ENCODE measurements around the gene ITPK1.

Gene ITPK1

DNA sequence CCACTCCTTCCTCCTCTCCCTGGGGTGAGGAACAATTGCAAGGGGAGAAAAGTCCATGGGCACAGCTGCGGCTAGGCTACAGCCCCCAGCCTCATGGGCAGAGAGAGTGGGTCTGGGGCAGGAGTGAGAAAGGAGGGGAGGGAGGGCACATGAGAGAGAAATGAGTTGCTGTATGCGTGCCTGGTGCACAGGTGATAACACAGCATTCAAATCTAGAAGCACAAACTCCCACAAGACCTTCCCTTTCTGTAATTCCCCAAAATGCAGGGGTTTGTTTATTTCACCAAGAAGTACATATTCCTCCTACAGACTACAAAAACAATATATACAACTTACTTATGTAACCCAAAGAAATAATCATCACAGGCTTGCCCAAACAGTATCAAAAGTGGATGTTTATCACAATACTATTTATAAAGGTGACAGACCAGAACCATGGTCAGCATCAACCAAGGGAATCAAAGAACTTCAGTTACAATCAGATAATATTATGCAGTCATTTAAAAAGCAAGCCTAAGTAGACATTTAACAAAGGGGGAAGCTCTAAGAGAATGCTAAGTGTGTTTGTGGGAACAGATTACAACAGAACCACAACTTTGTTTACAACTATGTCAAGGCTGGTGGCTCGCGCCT, 54.2 kb downstream of the ITPK1 start:
- no peak for DNase-seq (ENCODE audit: low spot score)

- DNase-seq (ENCODE audit: low spot score) = no peak
Measured at GRCh38 chr14:93060841-93061240, 54.9 kb downstream of the ITPK1 start.

DNA sequence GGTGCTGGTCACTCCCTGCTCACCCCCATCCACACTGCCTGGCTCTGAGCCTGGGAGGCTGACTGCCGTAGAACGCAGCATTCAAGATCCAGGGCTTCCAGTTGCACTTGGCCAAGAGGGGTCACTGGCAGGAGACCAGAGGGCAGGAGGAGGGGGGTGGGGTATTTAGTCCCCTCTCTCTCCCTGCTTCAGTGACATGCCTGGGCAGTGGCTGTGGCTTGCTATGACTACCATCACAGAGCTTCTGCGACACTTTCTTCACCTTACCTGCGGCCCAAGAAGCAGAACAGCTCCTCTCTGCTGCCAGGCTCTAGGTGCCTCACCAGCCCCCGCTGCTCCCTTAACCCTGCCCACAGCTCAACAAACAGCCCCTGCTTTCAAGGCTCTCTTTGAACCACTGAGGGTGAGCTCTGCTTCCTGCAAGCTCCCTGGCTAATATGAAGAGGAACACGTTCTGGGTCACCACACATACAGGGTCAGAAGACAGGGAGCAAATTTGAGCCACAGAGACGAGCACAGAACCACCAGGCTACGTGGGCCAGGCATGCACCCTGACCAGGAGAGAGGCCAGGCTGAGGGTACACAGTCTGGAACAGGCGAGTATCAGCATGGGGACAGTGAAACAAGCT, 55.7 kb downstream of the ITPK1 start:
- DNase-seq (ENCODE audit: low spot score) = no peak

DNA sequence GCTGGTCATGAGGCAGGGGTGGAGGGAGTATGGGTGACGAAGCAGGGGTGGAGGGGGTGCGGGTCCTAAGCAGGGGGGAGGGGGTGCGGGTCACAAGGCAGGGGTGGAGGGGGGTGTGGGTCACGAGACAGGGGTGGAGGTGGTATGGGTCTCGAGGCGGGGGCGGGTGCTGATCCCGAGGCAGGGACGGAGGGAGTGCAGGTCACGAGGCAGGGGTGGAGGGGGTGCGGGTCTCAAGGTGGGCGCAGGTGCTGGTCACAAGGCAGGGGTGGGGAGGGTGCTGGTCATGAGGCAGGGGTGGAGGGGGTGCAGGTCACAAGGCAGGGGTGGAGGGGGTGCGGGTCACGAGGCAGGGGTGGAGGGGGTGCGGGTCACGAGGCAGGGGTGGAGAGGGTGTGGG, 56.5 kb downstream of the ITPK1 start:
- DNase-seq (ENCODE audit: low spot score) = no peak

- DNase-seq (ENCODE audit: low spot score) = no peak
Measured at GRCh38 chr14:93057586-93058280, 58.0 kb downstream of the ITPK1 start.

- no peak for DNase-seq (ENCODE audit: low spot score)
Measured at GRCh38 chr14:93056840-93057585, 58.7 kb downstream of the ITPK1 start.

- no peak for DNase-seq (ENCODE audit: low spot score)
Measured at GRCh38 chr14:93056166-93056839, 59.4 kb downstream of the ITPK1 start.

DNA sequence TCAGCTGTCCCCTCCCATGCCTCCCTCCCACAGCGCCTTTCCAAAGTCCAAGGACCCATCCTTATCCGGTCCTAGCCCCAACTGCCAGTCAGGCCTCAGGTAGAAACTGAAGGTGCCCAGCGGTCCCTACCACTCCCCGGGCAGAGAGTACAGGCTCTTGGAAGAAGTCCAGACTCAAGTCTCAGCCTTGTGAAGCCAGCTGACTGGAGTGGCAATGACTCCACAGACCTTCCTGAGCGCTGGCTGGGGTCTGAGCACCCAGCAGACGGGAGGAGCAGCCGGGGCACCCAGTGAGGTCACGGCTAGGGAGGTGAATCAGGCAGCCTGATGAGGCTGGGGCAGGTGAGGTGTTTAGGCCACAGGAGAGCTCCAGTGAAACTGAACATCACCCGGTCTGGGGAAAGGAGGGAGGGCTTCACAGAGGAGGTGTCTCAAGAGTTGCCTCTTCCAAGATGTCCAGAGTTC, 60.0 kb downstream of the ITPK1 start:
- DNase-seq (ENCODE audit: low spot score) = no peak

DNA sequence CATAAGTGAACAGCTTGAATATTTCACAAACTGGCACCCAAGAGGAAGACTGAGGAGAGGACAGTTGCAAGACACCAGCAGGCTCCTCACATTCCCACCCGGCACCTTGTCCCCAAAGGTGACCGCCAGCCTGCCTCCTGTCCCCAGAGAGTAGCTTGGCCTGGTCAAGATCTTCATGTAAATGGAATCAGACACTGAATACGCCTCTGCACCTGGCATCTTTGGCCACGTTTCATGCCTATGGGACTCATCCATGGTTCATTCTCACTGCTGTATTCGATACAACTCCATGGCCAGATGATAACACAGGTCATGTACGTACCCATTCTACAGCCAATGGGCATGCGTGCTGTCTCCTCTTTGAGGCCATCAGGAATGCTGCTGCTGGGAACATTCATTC, 60.8 kb downstream of the ITPK1 start:
- DNase-seq (ENCODE audit: low spot score) = no peak

DNA sequence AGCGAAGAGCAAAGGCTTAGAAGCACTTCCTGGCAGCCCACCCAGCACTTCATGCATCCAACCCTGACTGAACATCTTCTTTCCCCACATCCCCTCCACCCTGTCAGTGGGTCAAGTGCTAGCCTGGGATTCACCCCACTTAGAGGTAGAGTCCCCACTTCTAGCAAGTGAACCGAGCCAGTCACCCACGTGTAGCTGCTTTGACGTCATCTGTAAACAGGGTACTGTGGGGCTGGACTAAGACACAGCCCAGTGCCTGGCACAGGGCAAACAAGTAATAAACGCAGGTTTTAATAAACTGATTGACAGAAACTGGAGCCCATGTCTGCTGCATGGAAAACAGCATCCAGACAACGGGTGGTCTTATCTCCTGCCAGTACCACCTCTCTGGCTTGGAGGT, 61.7 kb downstream of the ITPK1 start:
- DNase-seq (ENCODE audit: low spot score) = no peak

- no peak for DNase-seq (ENCODE audit: low spot score)
Measured at GRCh38 chr14:93051600-93052546, 63.9 kb downstream of the ITPK1 start.

DNA sequence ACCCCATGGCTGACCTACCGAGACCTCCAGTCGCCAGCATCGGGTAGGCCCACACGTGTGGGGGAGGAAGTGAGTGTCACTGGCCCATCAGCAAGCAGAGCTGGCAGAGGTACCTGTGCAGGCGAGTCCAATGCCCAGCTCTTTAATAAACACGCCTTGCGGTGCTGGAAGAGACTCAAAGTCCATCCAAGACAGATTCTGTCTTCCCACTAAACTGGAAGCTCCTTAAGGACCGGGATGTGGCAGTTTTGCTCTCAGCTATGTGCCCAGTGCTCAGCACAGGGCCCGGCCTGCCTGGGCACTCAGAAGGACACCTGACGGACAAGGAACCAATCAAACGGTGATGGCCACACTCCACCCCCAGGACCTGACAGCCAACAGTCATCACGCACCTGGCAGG, 65.0 kb downstream of the ITPK1 start:
- DNase-seq (ENCODE audit: low spot score) = no peak

DNA sequence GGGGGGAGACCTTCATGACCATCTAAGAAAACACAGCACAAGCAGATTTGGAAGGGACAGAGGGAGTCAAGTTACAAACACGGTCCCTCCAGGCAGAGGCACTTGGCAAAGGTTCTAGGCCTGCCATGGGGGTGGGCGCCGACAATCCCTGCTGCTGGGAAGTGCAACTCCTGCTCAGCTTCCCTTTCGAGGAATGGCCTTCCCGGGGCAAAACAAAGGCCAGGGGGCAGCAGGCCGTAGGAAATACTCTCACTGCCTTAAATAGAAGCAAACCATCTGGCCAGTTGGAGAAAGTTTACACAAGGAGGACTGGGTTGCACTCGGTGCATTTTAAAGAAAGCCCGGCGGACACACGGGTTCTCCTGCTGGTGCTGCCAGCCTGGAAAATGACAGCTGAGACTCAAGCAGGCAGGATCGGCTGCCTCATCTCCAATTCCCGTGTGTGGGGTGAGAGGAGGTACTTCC, 65.8 kb downstream of the ITPK1 start:
- DNase-seq (ENCODE audit: low spot score) = no peak

- no peak for DNase-seq (ENCODE audit: low spot score)
Measured at GRCh38 chr14:93049315-93049714, 66.4 kb downstream of the ITPK1 start.

DNA sequence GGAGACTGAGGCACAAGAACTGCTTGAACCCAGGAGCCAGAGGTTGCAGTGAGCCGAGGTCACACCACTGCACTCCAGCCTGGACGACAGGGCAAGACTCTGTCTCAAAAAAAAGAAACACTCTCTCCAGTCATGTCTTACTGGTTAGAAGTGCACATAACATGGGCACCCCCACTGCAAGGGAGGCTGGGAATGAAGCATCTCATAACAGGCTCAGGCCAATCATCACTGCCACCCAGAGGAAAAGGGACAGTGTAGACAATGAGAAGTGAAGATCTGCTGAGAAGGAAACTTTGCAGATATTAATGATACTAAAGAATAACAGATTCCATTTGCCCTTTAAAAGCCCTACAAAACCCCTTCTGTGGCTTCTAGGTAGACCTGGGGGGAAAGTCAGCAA, 66.9 kb downstream of the ITPK1 start:
- no peak for DNase-seq (ENCODE audit: low spot score)

DNA sequence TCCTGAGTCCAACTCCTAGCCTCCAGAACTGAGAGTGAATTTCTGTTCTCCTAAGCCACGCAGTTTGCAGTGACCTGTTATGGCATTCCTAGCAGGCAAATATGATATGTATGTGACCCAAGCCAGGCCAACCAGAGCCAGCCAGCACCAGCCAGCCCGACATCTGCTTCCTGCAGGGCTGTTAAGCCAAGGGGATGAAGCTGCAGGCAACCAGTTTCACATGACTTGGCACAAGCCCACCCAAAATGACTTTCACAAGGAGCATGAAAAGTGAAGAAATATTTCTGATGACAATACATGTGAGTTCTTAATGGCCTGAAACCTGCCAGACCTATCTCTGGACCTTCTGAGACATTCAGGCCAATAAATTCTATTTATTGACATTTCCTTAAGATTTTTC, 68.1 kb downstream of the ITPK1 start:
- no peak for DNase-seq (ENCODE audit: low spot score)

GRCh38 chr14:93047157-93047556, 68.6 kb downstream of the ITPK1 start:
- DNase-seq (ENCODE audit: low spot score) = no peak

DNA sequence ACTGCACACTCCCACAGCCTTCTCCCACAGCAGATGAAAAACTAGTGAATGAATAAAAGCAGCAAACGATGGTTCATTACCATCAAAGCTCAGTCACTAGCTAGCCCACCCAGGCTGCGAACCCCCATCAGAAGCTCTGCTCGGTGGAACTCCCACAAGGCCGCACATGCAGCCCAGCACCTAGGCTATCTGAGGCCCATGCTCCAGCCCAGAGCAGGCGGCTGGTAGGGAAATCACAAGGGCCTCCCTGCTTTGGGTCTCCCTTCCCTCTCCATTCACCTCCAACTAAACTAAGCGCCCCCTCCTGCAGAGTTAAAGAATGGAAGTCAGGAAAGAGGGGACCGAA, 69.0 kb downstream of the ITPK1 start:
- no peak for DNase-seq (ENCODE audit: low spot score)

- DNase-seq (ENCODE audit: low spot score) = peak; percentile 36
Measured at GRCh38 chr14:93045965-93046704, 69.6 kb downstream of the ITPK1 start.

DNA sequence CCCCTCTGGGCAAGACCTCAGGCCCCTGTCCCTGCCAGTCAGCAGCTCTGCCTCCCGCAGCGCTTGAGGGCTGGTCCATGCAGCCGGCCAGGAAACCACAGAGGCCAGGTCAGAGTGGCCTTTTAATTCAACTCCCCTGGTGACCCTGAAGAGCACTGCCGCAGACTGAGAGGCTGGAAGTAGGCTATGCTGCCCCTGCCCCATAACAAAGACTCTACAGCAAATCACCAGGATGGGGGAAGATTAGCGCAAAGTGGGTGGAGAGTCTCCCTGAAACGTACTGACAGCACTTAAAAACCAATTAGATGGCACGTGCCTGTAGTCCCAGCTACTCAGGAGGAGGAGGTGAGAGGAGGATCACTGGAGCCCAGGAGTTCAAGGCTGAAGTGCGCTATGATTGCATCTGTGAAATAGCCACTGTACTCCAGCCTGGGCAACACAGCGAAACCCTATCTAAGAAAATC, 70.5 kb downstream of the ITPK1 start:
- no peak for DNase-seq (ENCODE audit: low spot score)

Data from HuH-7 (cell line).